Sigmoid colon (tissue), 7 donors: Measurements from ENCODE around the gene TULP1. TPM values are rescaled to one million over a fixed set of nuclear protein-coding genes. Genes with fewer than 3 reads are reported as not detected.

Source experiments
- DNase-seq: peaks from one replicate; pipeline ENCODE4 v3.0.0-alpha.2; 2019
- H3K27ac ChIP-seq, 4 donors: fragments of 200-600 bp; sonication (generic); one replicate each; pipeline ENCODE4 v1.5.1; 2016 to 2019; ENCODE audit warnings: mild to moderate bottlenecking in 1 of 4
- H3K27me3 ChIP-seq, 3 donors: fragments of 200-600 bp; sonication (generic); one replicate each; pipeline ENCODE4 v1.5.1; 2019; ENCODE audit warnings: mild to moderate bottlenecking in 1 of 3
- H3K36me3 ChIP-seq, 4 donors: fragments of 200-600 bp; sonication (generic); one replicate each; pipeline ENCODE4 v1.5.1; 2016 to 2019
- H3K4me1 ChIP-seq, 4 donors: fragments of 200-600 bp; sonication (generic); one replicate each; pipeline ENCODE4 v1.5.1; 2017 to 2019
- H3K4me3 ChIP-seq, 4 donors: fragments of 200-600 bp; sonication (generic); one replicate each; pipeline ENCODE4 v1.5.1; 2017 to 2019; ENCODE audit warnings: mild to moderate bottlenecking in 2 of 4, moderate library complexity in 1 of 4
- H3K9me3 ChIP-seq, 4 donors: fragments of 200-600 bp in 3 of 4; sonication (generic) in 3 of 4; one replicate each; pipeline versions ENCODE4 v1.5.1 to v1.6.1; 2013 to 2019
- CTCF ChIP-seq, 4 experiments: fragments of 450-650 bp in 3 of 4; fragments of 200-600 bp in 1 of 4; IDR thresholded peaks; one replicate each; pipeline ENCODE4 v1.5.1; 2016 to 2019; ENCODE audit warnings: antibody characterized with exemption in 4 of 4, mild to moderate bottlenecking in 3 of 4, moderate library complexity in 2 of 4
- EP300 ChIP-seq, 4 donors: sonication (generic); formaldehyde crosslinking; IDR thresholded peaks; one replicate each; pipeline ENCODE4 v1.6.1; 2017; ENCODE audit warnings: antibody characterized with exemption in 4 of 4
- POLR2A ChIP-seq, 2 donors: fragments of 450-650 bp; IDR thresholded peaks; one replicate each; pipeline ENCODE4 v1.6.1; 2016; ENCODE audit warnings: antibody characterized with exemption in 2 of 2, mild to moderate bottlenecking in 2 of 2, moderate library complexity in 2 of 2
- POLR2AphosphoS5 ChIP-seq, 4 donors: sonication (generic); formaldehyde crosslinking; IDR thresholded peaks; one replicate each; pipeline ENCODE4 v1.6.1; 2017; ENCODE audit warnings: antibody characterized with exemption in 4 of 4
- WGBS, 2 donors: extraction: QIAGEN DNeasy Blood & Tissue Kit; methylation state at CpG; one replicate each; pipeline ENCODE4 v1.1.7; 2013; 5-methylcytosine and 5-hydroxymethylcytosine counted together
- intact Hi-C: fragments of 100-400 bp; cut with DNase I; formaldehyde crosslinking; loops from one replicate; pipeline ENCODE4 v1.15.1; 2023
- polyA plus RNA-seq, 3 donors: library from polyadenylated mRNA; stranded (reverse); fragments of 200-250 nt; gene quantifications; one replicate each; pipeline ENCODE4 v1.2.3, GENCODE V29; 2013
- total RNA-seq, 4 donors: library from RNA; depleted of rRNA; stranded (reverse); fragments of >200 nt; gene quantifications; one replicate each; pipeline ENCODE4 v1.1.0, GENCODE V29; 2016
- donor health status: healthy with polysubstance abuse.
- donor health status: Bipolar disorder and iron deficiency.
- donor health status: healthy.

The TULP1 gene
- total and polyA plus RNA-seq, 7 donors, result not detected

- no peak for DNase-seq
- Histone ChIP-seq H3K9me3 (no peaks in the 10 kb centered on the region), H3K27ac (no peak overlapping the region), H3K27me3 (peaks cover 16 to 66% (median 26%) of the 10 kb centered on the region in 3 donors), H3K36me3 (no peaks in the 10 kb centered on the region), H3K4me1 (peaks cover 0 to 11% (median 10%) of the 10 kb centered on the region in 4 donors), H3K4me3 (peak overlapping the region in 3 of 4 donors; percentile 7 to 32 (median 22))
- WGBS, 2 donors, result 21 to 54% methylated on average over 32 of the region's 32 CpGs
- intact Hi-C loops, result no loop called here
- no peak for TF ChIP-seq POLR2AphosphoS5 (IDR thresholded peaks at IDR 0.05)
- TF ChIP-seq POLR2A (IDR thresholded peaks at IDR 0.05), result no peak
- TF ChIP-seq EP300 (IDR thresholded peaks at IDR 0.05), result no peak
These were observed 1.1 kb downstream of the TULP1 start for GRCh38 chr6:35511562-35511941.

GRCh38 chr6:35510916-35511561 is 1.7 kb downstream of the TULP1 start:
- Histone ChIP-seq H3K36me3 (no peaks in the 10 kb centered on the region), H3K4me3 (peak overlapping the region in 2 of 4 donors; percentile 22 to 32), H3K27ac (no peak overlapping the region), H3K27me3 (peaks cover 17 to 71% (median 26%) of the 10 kb centered on the region in 3 donors), H3K4me1 (peaks cover 0 to 14% (median 10%) of the 10 kb centered on the region in 4 donors), H3K9me3 (no peaks in the 10 kb centered on the region)
- no peak for DNase-seq
- WGBS, 2 donors, result 72 to 75% methylated on average over 7 of the region's 7 CpGs
- intact Hi-C loops, result no loop called here
- no peak for TF ChIP-seq POLR2A (IDR thresholded peaks at IDR 0.05)
- no peak for TF ChIP-seq CTCF (IDR thresholded peaks at IDR 0.05)

GRCh38 chr6:35508542-35508941 is 4.2 kb downstream of the TULP1 start:
- Histone ChIP-seq H3K4me3 (no peak overlapping the region), H3K36me3 (no peaks in the 10 kb centered on the region), H3K27me3 (peaks cover 17 to 88% (median 30%) of the 10 kb centered on the region in 3 donors), H3K27ac (no peak overlapping the region), H3K4me1 (peaks cover 0 to 17% (median 10%) of the 10 kb centered on the region in 4 donors), H3K9me3 (no peaks in the 10 kb centered on the region)
- DNase-seq, result no peak
- intact Hi-C loops, result no loop called here
- WGBS, 2 donors, result 62 to 72% methylated on average over 5 of the region's 5 CpGs
- TF ChIP-seq POLR2AphosphoS5 (IDR thresholded peaks at IDR 0.05) (no peak), CTCF (IDR thresholded peaks at IDR 0.05) (no peak), POLR2A (IDR thresholded peaks at IDR 0.05) (no peak), EP300 (IDR thresholded peaks at IDR 0.05) (no peak)

- H3K27me3 ChIP-seq, result peaks cover 17 to 82% (median 30%) of the 10 kb centered on the region in 3 donors
- H3K9me3 ChIP-seq, result no peaks in the 10 kb centered on the region
- H3K4me1 ChIP-seq, result peaks cover 0 to 17% (median 10%) of the 10 kb centered on the region in 4 donors
- 65 to 82% methylated on average over 2 of the region's 2 CpGs for WGBS, 2 donors
- no peak overlapping the region for H3K4me3 ChIP-seq
- no peak for DNase-seq
- TF ChIP-seq POLR2AphosphoS5 (IDR thresholded peaks at IDR 0.05), result no peak
- no peak for TF ChIP-seq CTCF (IDR thresholded peaks at IDR 0.05)
- H3K27ac ChIP-seq, result no peak overlapping the region
- no peaks in the 10 kb centered on the region for H3K36me3 ChIP-seq
- intact Hi-C loops, result no loop called here
These were observed 4.7 kb downstream of the TULP1 start for GRCh38 chr6:35508027-35508426.

- DNase-seq, result no peak
- intact Hi-C loops, result no loop called here
- TF ChIP-seq CTCF (IDR thresholded peaks at IDR 0.05), result no peak
- no peak for TF ChIP-seq POLR2A (IDR thresholded peaks at IDR 0.05)
- no peak for TF ChIP-seq POLR2AphosphoS5 (IDR thresholded peaks at IDR 0.05)
- no peak for TF ChIP-seq EP300 (IDR thresholded peaks at IDR 0.05)
- Histone ChIP-seq H3K27ac (no peak overlapping the region), H3K9me3 (no peaks in the 10 kb centered on the region), H3K27me3 (peaks cover 15 to 74% (median 27%) of the 10 kb centered on the region in 3 donors), H3K36me3 (no peaks in the 10 kb centered on the region), H3K4me1 (peaks cover 0 to 16% (median 10%) of the 10 kb centered on the region in 4 donors), H3K4me3 (no peak overlapping the region)
- WGBS, 2 donors, result 96% methylated on average over 2 of the region's 2 CpGs
These were observed 5.5 kb downstream of the TULP1 start for GRCh38 chr6:35507221-35507620.
